GM12892 (cell line): ENCODE measurements around the gene CACNA1G.

ENCODE experiments used
- POLR2A ChIP-seq: IDR thresholded peaks from 2 replicates; pipeline ENCODE4 v1.6.1; 2011; ENCODE audit warnings: low read depth, low read length, control low read depth
- TAF1 ChIP-seq: IDR thresholded peaks from 2 replicates; pipeline ENCODE4 v1.6.1; 2011; ENCODE audit warnings: low read depth, mild to moderate bottlenecking, control low read depth, low read length, borderline replicate concordance

DNA sequence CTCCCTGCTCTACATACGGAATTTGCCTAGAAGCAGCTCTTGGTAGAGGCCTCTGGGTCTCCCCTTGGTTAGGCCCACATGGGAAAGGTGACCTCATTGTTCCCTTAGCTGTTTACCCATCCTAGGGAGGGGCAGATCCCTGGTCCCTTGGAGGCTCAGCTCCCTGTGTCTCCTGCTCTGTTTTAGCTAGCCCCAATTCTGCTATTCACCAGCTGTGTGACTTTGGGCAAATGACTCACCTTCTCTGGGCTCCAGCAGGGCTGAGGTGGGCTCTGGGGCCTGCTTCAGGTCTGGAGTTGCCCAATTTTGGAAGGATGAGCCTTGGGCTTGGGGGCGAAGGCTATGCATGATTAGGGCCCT is 78.1 kb downstream of the CACNA1G start:
- TF ChIP-seq POLR2A (no peak), TAF1 (no peak)
